ENCODE data around the gene VDR.

GRCh38 chr12:47850153-47851084, 54.4 kb downstream of the VDR start:
- TF ChIP-seq POLR2AphosphoS5 (IDR thresholded peaks at IDR 0.05; ENCODE audit: low read depth, low read length), result no peak
- TF ChIP-seq SIN3A (IDR thresholded peaks at IDR 0.05; ENCODE audit: borderline replicate concordance, insufficient read depth, low read length), result no peak
- no peak for TF ChIP-seq TAF1 (IDR thresholded peaks at IDR 0.05; ENCODE audit: borderline replicate concordance, insufficient read depth, low read length)
